Suprapubic skin (tissue), 4 donors: ENCODE data around the gene GOLPH3. TPM values are rescaled to one million over a fixed set of nuclear protein-coding genes. Genes with fewer than 3 reads are reported as not detected.

Experiments used
- DNase-seq, 2 donors: peaks; one replicate each; pipeline ENCODE4 v3.0.0-alpha.2; 2019; ENCODE audit warnings: low spot score in 2 of 2
- H3K27ac ChIP-seq: fragments of 200-600 bp; sonication (generic); one replicate; pipeline ENCODE4 v1.5.1; 2019
- H3K27me3 ChIP-seq: fragments of 200-600 bp; sonication (generic); one replicate; pipeline ENCODE4 v1.5.1; 2019
- H3K36me3 ChIP-seq: fragments of 200-600 bp; sonication (generic); one replicate; pipeline ENCODE4 v1.5.1; 2019
- H3K4me1 ChIP-seq: fragments of 200-600 bp; sonication (generic); one replicate; pipeline ENCODE4 v1.5.1; 2019
- H3K4me3 ChIP-seq: fragments of 200-600 bp; sonication (generic); one replicate; pipeline ENCODE4 v1.5.1; 2019; ENCODE audit warnings: mild to moderate bottlenecking
- H3K9me3 ChIP-seq: fragments of 200-600 bp; sonication (generic); one replicate; pipeline ENCODE4 v1.5.1; 2019
- EP300 ChIP-seq: sonication (generic); formaldehyde crosslinking; IDR thresholded peaks from one replicate; pipeline ENCODE4 v1.6.1; 2017; ENCODE audit warnings: antibody characterized with exemption
- POLR2A ChIP-seq, 2 donors: fragments of 450-650 bp; IDR thresholded peaks; one replicate each; pipeline ENCODE4 v1.6.1; 2017; ENCODE audit warnings: antibody characterized with exemption in 2 of 2, mild to moderate bottlenecking in 2 of 2, moderate library complexity in 2 of 2
- POLR2AphosphoS5 ChIP-seq, 3 donors: sonication (generic); formaldehyde crosslinking; IDR thresholded peaks; one replicate each; pipeline ENCODE4 v1.6.1; 2017; ENCODE audit warnings: antibody characterized with exemption in 3 of 3
- WGBS: methylation state at CpG from one replicate; pipeline ENCODE4 v1.1.5; 2018; 5-methylcytosine and 5-hydroxymethylcytosine counted together
- total RNA-seq, 4 donors: library from RNA; depleted of rRNA; stranded (reverse); fragments of >200 nt; gene quantifications; one replicate each; pipeline ENCODE4 v1.1.0, GENCODE V29; 2016
- TF ChIP-seq, protein P1 (sequence below), 2 donors: fragments of 200-600 bp in 1 of 2; fragments of 450-650 bp in 1 of 2; sonication (generic) in 1 of 2; IDR thresholded peaks; one replicate each; pipeline ENCODE4 v1.5.1; 2016 to 2019; ENCODE audit warnings: antibody characterized with exemption in 2 of 2, mild to moderate bottlenecking in 1 of 2, moderate library complexity in 1 of 2

Gene GOLPH3
- total RNA-seq, 4 donors from 2014 or later = 44.8 to 70.3 (median 58.9) TPM

DNA sequence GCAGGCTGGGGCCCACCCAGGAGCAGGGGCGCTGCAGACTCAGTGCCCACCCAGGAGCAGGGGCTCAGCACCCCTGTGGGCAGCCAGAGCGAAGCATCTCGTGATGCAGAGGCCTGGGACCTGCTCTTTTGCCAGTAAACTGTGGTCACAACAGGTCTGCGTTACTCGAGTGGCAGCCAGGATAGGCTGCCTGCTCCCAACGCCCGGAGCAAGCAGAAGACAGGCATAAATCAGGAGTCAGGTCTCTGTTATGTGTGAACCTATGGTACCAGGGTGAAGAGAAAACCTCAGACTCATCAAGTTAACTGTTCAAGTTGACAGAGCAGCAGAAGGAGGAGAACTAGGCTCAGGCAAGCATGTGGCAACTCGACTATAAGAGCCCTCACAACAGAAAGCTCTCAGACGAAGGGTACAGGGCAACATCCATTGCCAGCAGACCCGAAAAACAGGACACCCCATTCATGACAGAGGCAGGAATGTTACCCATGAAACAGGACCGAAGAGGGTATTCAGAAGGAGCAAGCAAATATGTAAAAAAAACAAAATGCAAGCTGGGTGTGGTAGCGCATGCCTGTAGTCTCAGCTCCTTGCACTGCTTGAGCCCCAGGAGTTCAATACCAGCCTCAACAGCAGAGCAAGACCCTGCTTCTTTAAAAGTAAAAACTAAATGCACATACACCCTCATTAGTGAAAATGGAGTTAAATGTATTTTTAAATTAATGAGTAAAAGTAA, 71.7 kb downstream of the GOLPH3 start:
- 61% methylated on average over 12 of the region's 12 CpGs for WGBS

DNA sequence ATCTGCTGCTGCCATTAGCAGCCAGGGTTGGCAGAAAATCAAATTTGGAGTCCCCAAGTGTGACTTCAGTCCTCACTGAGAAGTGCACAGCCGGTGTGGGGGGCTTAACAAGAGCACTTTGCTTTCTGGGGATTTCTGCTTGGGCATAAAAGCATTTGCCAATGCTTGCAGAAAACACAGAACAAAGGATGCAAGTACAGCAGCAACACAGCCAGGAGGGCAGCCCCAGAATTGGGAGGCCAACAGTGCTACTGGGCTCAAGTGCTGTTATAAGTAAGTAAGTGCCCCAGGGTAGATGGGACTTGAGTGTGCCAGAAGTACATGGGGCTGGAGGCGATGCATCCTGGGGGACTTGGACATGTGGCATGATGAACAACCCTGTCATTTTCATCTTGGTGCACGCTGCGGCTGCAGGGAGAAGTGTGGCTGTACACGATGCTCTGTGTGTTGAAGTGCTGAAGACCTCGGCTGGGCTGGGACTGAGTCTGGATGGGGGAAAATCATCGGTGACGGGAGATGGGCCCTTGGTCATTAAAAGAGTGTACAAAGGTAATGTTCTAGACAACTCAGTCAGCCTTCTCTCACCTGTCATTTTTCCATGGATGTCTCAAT, 73.3 kb downstream of the GOLPH3 start:
- H3K9me3 ChIP-seq = no peaks in the 10 kb centered on the region
- TF ChIP-seq, protein P1, sequence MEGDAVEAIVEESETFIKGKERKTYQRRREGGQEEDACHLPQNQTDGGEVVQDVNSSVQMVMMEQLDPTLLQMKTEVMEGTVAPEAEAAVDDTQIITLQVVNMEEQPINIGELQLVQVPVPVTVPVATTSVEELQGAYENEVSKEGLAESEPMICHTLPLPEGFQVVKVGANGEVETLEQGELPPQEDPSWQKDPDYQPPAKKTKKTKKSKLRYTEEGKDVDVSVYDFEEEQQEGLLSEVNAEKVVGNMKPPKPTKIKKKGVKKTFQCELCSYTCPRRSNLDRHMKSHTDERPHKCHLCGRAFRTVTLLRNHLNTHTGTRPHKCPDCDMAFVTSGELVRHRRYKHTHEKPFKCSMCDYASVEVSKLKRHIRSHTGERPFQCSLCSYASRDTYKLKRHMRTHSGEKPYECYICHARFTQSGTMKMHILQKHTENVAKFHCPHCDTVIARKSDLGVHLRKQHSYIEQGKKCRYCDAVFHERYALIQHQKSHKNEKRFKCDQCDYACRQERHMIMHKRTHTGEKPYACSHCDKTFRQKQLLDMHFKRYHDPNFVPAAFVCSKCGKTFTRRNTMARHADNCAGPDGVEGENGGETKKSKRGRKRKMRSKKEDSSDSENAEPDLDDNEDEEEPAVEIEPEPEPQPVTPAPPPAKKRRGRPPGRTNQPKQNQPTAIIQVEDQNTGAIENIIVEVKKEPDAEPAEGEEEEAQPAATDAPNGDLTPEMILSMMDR (IDR thresholded peaks at IDR 0.05) = no peak
- TF ChIP-seq EP300 = no peak
- TF ChIP-seq POLR2A (IDR thresholded peaks at IDR 0.05) = no peak
- TF ChIP-seq POLR2AphosphoS5 (IDR thresholded peaks at IDR 0.05) = no peak
- H3K4me1 ChIP-seq = no peaks in the 10 kb centered on the region
- H3K27me3 ChIP-seq = no peaks in the 10 kb centered on the region
- H3K4me3 ChIP-seq = no peak overlapping the region
- whole genome bisulfite sequencing = 85% methylated on average over 8 of the region's 8 CpGs
- DNase-seq = no peak
- peaks cover 57% of the 10 kb centered on the region for H3K36me3 ChIP-seq
- H3K27ac ChIP-seq = no peak overlapping the region

More for the DNA sequence above, 71.7 kb downstream of the GOLPH3 start:
- Histone ChIP-seq H3K27ac (no peak overlapping the region), H3K4me1 (no peaks in the 10 kb centered on the region), H3K36me3 (peaks cover 61% of the 10 kb centered on the region), H3K9me3 (no peaks in the 10 kb centered on the region), H3K4me3 (no peak overlapping the region), H3K27me3 (no peaks in the 10 kb centered on the region)
- no peak for DNase-seq
- TF ChIP-seq EP300 (no peak), POLR2A (IDR thresholded peaks at IDR 0.05) (no peak), POLR2AphosphoS5 (IDR thresholded peaks at IDR 0.05) (no peak)
- TF ChIP-seq, protein P1 (IDR thresholded peaks at IDR 0.05) = no peak

DNA sequence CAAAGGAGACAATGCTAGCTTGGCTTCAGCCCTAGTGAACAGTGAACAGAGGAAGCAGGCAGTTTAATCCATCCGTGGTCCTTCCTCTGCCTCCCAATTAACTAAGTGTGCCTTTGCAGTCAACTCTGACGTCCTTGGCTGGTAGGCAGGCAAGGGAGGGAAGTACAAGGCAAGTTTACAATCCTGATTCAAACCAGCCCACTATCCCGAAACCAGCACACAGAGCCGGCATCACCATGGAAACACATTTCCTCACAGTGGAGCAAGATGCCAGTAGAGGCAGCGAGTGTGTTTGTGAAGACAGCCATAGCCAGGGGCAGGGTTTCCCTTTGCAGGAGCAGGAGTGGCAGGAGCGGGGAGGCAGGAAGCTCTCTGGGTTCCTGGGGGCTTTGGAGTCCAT, 73.9 kb downstream of the GOLPH3 start:
- Histone ChIP-seq H3K9me3 (no peaks in the 10 kb centered on the region), H3K27ac (no peak overlapping the region), H3K36me3 (peaks cover 55% of the 10 kb centered on the region), H3K4me3 (no peak overlapping the region), H3K4me1 (no peaks in the 10 kb centered on the region), H3K27me3 (no peaks in the 10 kb centered on the region)
- TF ChIP-seq, protein P1 (IDR thresholded peaks at IDR 0.05) = no peak
- no peak for TF ChIP-seq POLR2AphosphoS5 (IDR thresholded peaks at IDR 0.05)
- TF ChIP-seq EP300 = no peak
- TF ChIP-seq POLR2A (IDR thresholded peaks at IDR 0.05) = no peak
- DNase-seq = no peak
- 68% methylated on average over 5 of the region's 6 CpGs for WGBS

DNA sequence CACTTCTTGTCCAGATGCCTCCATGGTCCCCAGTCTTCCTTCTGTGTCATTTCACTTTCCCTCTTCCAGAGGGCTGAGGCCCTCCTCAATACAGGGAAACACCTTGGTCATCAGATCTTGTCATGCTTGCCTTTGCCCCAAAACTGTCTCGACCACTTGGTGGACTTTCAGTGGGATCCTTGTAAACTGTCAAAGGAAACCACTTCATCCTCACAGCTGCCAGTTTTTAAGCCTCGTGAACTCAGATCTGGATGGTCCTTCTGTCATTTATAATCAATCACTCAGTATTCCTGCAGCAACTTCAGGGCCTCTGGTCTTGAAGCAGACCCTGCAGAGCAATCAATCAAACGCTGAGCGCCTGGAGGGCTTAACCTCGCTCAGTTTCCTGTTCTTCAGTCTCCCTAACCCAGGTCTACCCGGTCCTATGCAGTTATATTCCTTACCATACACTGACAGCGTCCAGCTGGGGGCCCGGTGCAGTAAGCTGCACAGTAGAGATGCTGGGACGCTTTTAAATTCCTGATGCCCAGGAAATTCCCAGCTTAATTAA, 74.6 kb downstream of the GOLPH3 start:
- Histone ChIP-seq H3K27ac (no peak overlapping the region), H3K36me3 (peaks cover 56% of the 10 kb centered on the region), H3K4me1 (no peaks in the 10 kb centered on the region), H3K27me3 (no peaks in the 10 kb centered on the region), H3K4me3 (no peak overlapping the region), H3K9me3 (no peaks in the 10 kb centered on the region)
- 84% methylated on average over 7 of the region's 9 CpGs for WGBS
- TF ChIP-seq, protein P1 (IDR thresholded peaks at IDR 0.05) = no peak
- no peak for TF ChIP-seq POLR2A (IDR thresholded peaks at IDR 0.05)
- no peak for TF ChIP-seq EP300
- no peak for TF ChIP-seq POLR2AphosphoS5 (IDR thresholded peaks at IDR 0.05)
- no peak for DNase-seq

DNA sequence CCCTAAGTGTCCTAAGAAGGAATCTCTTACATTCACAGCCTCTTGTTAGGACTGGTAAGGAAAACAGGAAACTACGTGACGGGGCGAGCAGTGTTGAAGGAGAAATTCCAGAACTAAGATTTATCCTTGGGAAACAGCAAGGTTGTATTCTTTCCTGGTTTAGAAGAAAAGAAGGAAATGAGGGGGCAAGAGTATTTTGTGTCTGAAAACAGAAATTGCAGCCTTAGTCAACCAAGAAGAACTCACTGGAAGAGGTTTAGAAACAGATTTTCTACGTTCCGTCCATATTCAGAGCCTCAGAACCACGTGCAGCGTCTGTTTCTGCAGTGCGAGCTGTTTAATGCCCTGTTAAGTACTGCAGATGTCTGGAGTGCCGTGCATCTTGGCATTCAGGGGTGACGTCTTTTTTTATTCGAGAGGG, 75.2 kb downstream of the GOLPH3 start:
- no peak for DNase-seq
- no peak overlapping the region for H3K27ac ChIP-seq
- no peaks in the 10 kb centered on the region for H3K4me1 ChIP-seq
- H3K9me3 ChIP-seq = no peaks in the 10 kb centered on the region
- WGBS = 80% methylated on average over 11 of the region's 11 CpGs
- TF ChIP-seq POLR2AphosphoS5 (IDR thresholded peaks at IDR 0.05) = no peak
- TF ChIP-seq, protein P1 (IDR thresholded peaks at IDR 0.05) = no peak
- TF ChIP-seq POLR2A (IDR thresholded peaks at IDR 0.05) = no peak
- no peak for TF ChIP-seq EP300
- no peak overlapping the region for H3K4me3 ChIP-seq
- H3K36me3 ChIP-seq = peaks cover 52% of the 10 kb centered on the region
- H3K27me3 ChIP-seq = no peaks in the 10 kb centered on the region
